ENCODE data around the gene PSMC2. TPM values are rescaled to one million over a fixed set of nuclear protein-coding genes. Genes with fewer than 3 reads are reported as not detected.

PSMC2 gene
- total RNA-seq, 4 donors from 2014 or later: 40.8 to 81.7 (median 63.3) TPM

GRCh38 chr7:103348452-103348851 lies 1.0 kb downstream of the PSMC2 start:
- Histone ChIP-seq H3K4me3 (peak overlapping the region; percentile 63 to 82 (median 74)), H3K9me3 (no peaks in the 10 kb centered on the region), H3K27ac (peak overlapping the region in 1 of 4 donors; percentile 84), H3K27me3 (no peaks in the 10 kb centered on the region), H3K4me1 (peaks cover 0 to 24% (median 3%) of the 10 kb centered on the region in 4 donors), H3K36me3 (peaks cover 0 to 19% (median 0%) of the 10 kb centered on the region in 3 donors)
- TF ChIP-seq POLR2A (IDR thresholded peaks at IDR 0.05) (no peak), CTCF (IDR thresholded peaks at IDR 0.05) (no peak)
- DNase-seq: peak in 1 of 3 donors; percentile 16

GRCh38 chr7:103348959-103349358 lies 1.5 kb downstream of the PSMC2 start:
- Histone ChIP-seq H3K36me3 (peaks cover 0 to 19% (median 0%) of the 10 kb centered on the region in 3 donors), H3K9me3 (no peaks in the 10 kb centered on the region), H3K4me3 (peak overlapping the region in 3 of 4 donors; percentile 63 to 82 (median 80)), H3K4me1 (peaks cover 0 to 21% (median 3%) of the 10 kb centered on the region in 4 donors), H3K27ac (no peak overlapping the region), H3K27me3 (no peaks in the 10 kb centered on the region)
- TF ChIP-seq CTCF (IDR thresholded peaks at IDR 0.05) (no peak), POLR2A (IDR thresholded peaks at IDR 0.05) (no peak)
- DNase-seq: no peak

- Histone ChIP-seq H3K36me3 (peaks cover 0 to 27% (median 0%) of the 10 kb centered on the region in 3 donors), H3K9me3 (no peaks in the 10 kb centered on the region), H3K27ac (no peak overlapping the region), H3K4me1 (peaks cover 0 to 21% (median 3%) of the 10 kb centered on the region in 4 donors), H3K27me3 (no peaks in the 10 kb centered on the region), H3K4me3 (no peak overlapping the region)
- TF ChIP-seq CTCF (IDR thresholded peaks at IDR 0.05) (no peak), POLR2A (IDR thresholded peaks at IDR 0.05) (no peak)
- DNase-seq: no peak
Measured at GRCh38 chr7:103349805-103350204, 2.4 kb downstream of the PSMC2 start.

- DNase-seq: no peak
- H3K27me3 ChIP-seq: no peaks in the 10 kb centered on the region
- H3K27ac ChIP-seq: no peak overlapping the region
- no peaks in the 10 kb centered on the region for H3K4me1 ChIP-seq
- TF ChIP-seq CTCF (IDR thresholded peaks at IDR 0.05) (no peak), POLR2A (IDR thresholded peaks at IDR 0.05) (no peak)
- H3K4me3 ChIP-seq: no peak overlapping the region
- H3K9me3 ChIP-seq: no peaks in the 10 kb centered on the region
- H3K36me3 ChIP-seq: peaks cover 0 to 50% (median 0%) of the 10 kb centered on the region in 3 donors
Measured at GRCh38 chr7:103369432-103369831, 22.0 kb downstream of the PSMC2 start.

- Histone ChIP-seq H3K27ac (no peak overlapping the region), H3K27me3 (no peaks in the 10 kb centered on the region), H3K9me3 (no peaks in the 10 kb centered on the region), H3K36me3 (peaks cover 0 to 4% (median 0%) of the 10 kb centered on the region in 3 donors), H3K4me3 (no peak overlapping the region), H3K4me1 (no peaks in the 10 kb centered on the region)
- no peak for DNase-seq
- TF ChIP-seq POLR2A (IDR thresholded peaks at IDR 0.05) (no peak), CTCF (IDR thresholded peaks at IDR 0.05) (no peak)
Measured at GRCh38 chr7:103373866-103374643, 26.6 kb downstream of the PSMC2 start.
